H1 (cell line): ENCODE data around the gene SNX25. TPM values are rescaled to one million over a fixed set of nuclear protein-coding genes. Genes with fewer than 3 reads are reported as not detected.

Experiments
- CTCF ChIA-PET: fragments of 300-600 bp; sonication (Branson Sonifier 250); formaldehyde crosslinking; loops from one replicate; lab custom pipeline; 2021; ENCODE audit not compliant: partially characterized antibody; lab: Charles Lee
- POLR2A ChIA-PET: fragments of 300-600 bp; sonication (Branson Sonifier 250); formaldehyde crosslinking; loops from one replicate; lab custom pipeline; 2021; ENCODE audit warnings: inconsistent platforms; ENCODE audit not compliant: partially characterized antibody; lab: Charles Lee
- DNase-seq, 2 experiments: peaks; one replicate each; pipeline versions ENCODE4 v3.0.0 to v3.0.0-alpha.2; 2010 to 2022; ENCODE audit warnings: low spot score in 2 of 2, low read depth in 1 of 2, mixed read lengths in 1 of 2
- FAIRE-seq: peaks from 2 replicates; lab custom pipeline; 2011; peaks lifted over from hg19 to GRCh38; lab: Jason Lieb, UNC
- H2AFZ ChIP-seq: 2 replicates; pipeline ENCODE4 v1.8.1; 2012; ENCODE audit warnings: low read length, inconsistent platforms
- H2AK5ac ChIP-seq: 2 replicates; pipeline ENCODE4 v1.6.1; 2013; ENCODE audit warnings: low read depth, low read length
- H2BK120ac ChIP-seq: replicated peaks from 2 replicates; pipeline ENCODE3; 2013; ENCODE audit warnings: low read depth, low read length, inconsistent platforms
- H2BK12ac ChIP-seq: 2 replicates; pipeline ENCODE4 v1.6.1; 2013; ENCODE audit warnings: low read depth, low read length
- H2BK15ac ChIP-seq: 2 replicates; pipeline ENCODE4 v1.6.1; 2013; ENCODE audit warnings: low read length
- H2BK20ac ChIP-seq: 2 replicates; pipeline ENCODE4 v1.6.1; 2013; ENCODE audit warnings: low read length
- H2BK5ac ChIP-seq: 2 replicates; pipeline ENCODE4 v1.6.1; 2013; ENCODE audit warnings: low read depth, low read length
- H3K14ac ChIP-seq: 2 replicates; pipeline ENCODE4 v1.6.1; 2013; ENCODE audit warnings: inconsistent platforms; ENCODE audit not compliant: insufficient read length
- H3K18ac ChIP-seq: 2 replicates; pipeline ENCODE4 v1.6.1; 2013; ENCODE audit warnings: low read length; ENCODE audit errors: extremely low read depth
- H3K23ac ChIP-seq: 2 replicates; pipeline ENCODE4 v1.6.1; 2013; ENCODE audit warnings: inconsistent platforms; ENCODE audit not compliant: insufficient read length
- H3K23me2 ChIP-seq: 2 replicates; pipeline ENCODE4 v1.6.1; 2013; ENCODE audit warnings: low read depth, low read length
- H3K27ac ChIP-seq: 2 replicates; pipeline ENCODE4 v1.6.1; 2011; ENCODE audit warnings: low read depth, low read length, inconsistent platforms
- H3K27me3 ChIP-seq, 4 experiments: replicated peaks in 1 of 4; 1 replicate in 1 of 4; 2 replicates in 3 of 4; pipeline versions ENCODE4 v1.6.1 to v1.8.1; 2011 to 2013; ENCODE audit warnings: low read length in 3 of 4, mild to moderate bottlenecking in 3 of 4, inconsistent platforms in 2 of 4, mixed read lengths in 2 of 4, moderate library complexity in 1 of 4; ENCODE audit not compliant: control insufficient read depth in 3 of 4, insufficient read depth in 3 of 4; ENCODE audit errors: extremely low read depth in 1 of 4
- H3K36me3 ChIP-seq, 4 experiments: 2 replicates each; pipeline versions ENCODE4 v1.6.1 to v1.8.1; 2011 to 2013; ENCODE audit warnings: mild to moderate bottlenecking in 4 of 4, low read length in 3 of 4, moderate library complexity in 2 of 4, control low read depth in 1 of 4, inconsistent platforms in 1 of 4; ENCODE audit not compliant: insufficient read depth in 4 of 4, control insufficient read depth in 2 of 4
- H3K4ac ChIP-seq: replicated peaks from 2 replicates; pipeline ENCODE3; 2013; ENCODE audit warnings: low read length, low read depth, mixed read lengths, inconsistent platforms; ENCODE audit not compliant: insufficient read length
- H3K4me1 ChIP-seq, 4 experiments: replicated peaks in 1 of 4; 1 replicate in 1 of 4; 2 replicates in 3 of 4; pipeline versions ENCODE4 v1.6.1 to v1.8.1; 2011 to 2013; ENCODE audit warnings: low read length in 3 of 4, inconsistent platforms in 2 of 4, mixed read lengths in 1 of 4; ENCODE audit not compliant: insufficient read depth in 4 of 4, control insufficient read depth in 3 of 4
- H3K4me2 ChIP-seq, 2 experiments: 2 replicates each; pipeline versions ENCODE4 v1.6.1 to v1.8.1; 2011 to 2013; ENCODE audit warnings: low read depth in 2 of 2, low read length in 2 of 2, control low read depth in 1 of 2, inconsistent platforms in 1 of 2, mild to moderate bottlenecking in 1 of 2; ENCODE audit not compliant: insufficient read depth in 1 of 2
- H3K4me3 ChIP-seq, 4 experiments: fragments of 200-600, 300-600 bp in 1 of 4; sonication (generic), shearing (Covaris generic), sonication (Bioruptor Twin) in 1 of 4; 2 replicates each; pipeline versions ENCODE4 v1.5.1 to v1.8.1; 2011 to 2016; ENCODE audit warnings: low read length in 4 of 4, low read depth in 3 of 4, control low read depth in 2 of 4, inconsistent platforms in 2 of 4, mild to moderate bottlenecking in 2 of 4, mixed read lengths in 1 of 4, moderate library complexity in 1 of 4; ENCODE audit not compliant: insufficient read depth in 2 of 4; ENCODE audit errors: extremely low read depth in 1 of 4
- H3K56ac ChIP-seq: replicated peaks from 2 replicates; pipeline ENCODE3; 2013; ENCODE audit warnings: low read depth, mild to moderate bottlenecking, mixed read lengths, low read length, inconsistent platforms; ENCODE audit not compliant: insufficient read length
- H3K79me1 ChIP-seq: 2 replicates; pipeline ENCODE4 v1.6.1; 2013; ENCODE audit warnings: low read depth, low read length, control low read depth
- H3K79me2 ChIP-seq, 2 experiments: 2 replicates each; pipeline versions ENCODE4 v1.6.1 to v1.8.1; 2012 to 2013; ENCODE audit warnings: low read length in 2 of 2, mild to moderate bottlenecking in 2 of 2, inconsistent platforms in 1 of 2; ENCODE audit not compliant: insufficient read depth in 2 of 2, control insufficient read depth in 1 of 2
- H3K9ac ChIP-seq, 4 experiments: replicated peaks in 1 of 4; 1 replicate in 1 of 4; 2 replicates in 3 of 4; pipeline versions ENCODE4 v1.6.1 to v1.8.1; 2011 to 2013; ENCODE audit warnings: low read depth in 3 of 4, low read length in 3 of 4, control low read depth in 2 of 4, mild to moderate bottlenecking in 2 of 4, moderate library complexity in 2 of 4, inconsistent platforms in 1 of 4; ENCODE audit errors: extremely low read depth in 1 of 4
- H3K9me3 ChIP-seq, 2 experiments: 2 replicates each; pipeline versions ENCODE4 v1.6.1 to v1.8.1; 2012 to 2013; ENCODE audit warnings: mild to moderate bottlenecking in 2 of 2, moderate library complexity in 2 of 2, control low read depth in 1 of 2, inconsistent platforms in 1 of 2, low read depth in 1 of 2, low read length in 1 of 2, mixed read lengths in 1 of 2; ENCODE audit not compliant: insufficient read depth in 2 of 2
- H4K20me1 ChIP-seq, 2 experiments: replicated peaks in 1 of 2; 2 replicates each; pipeline versions ENCODE3 to v1.8.1; 2011 to 2013; ENCODE audit warnings: inconsistent platforms in 2 of 2, low read length in 2 of 2, mild to moderate bottlenecking in 1 of 2; ENCODE audit not compliant: insufficient read depth in 2 of 2, control insufficient read depth in 1 of 2
- H4K5ac ChIP-seq: 2 replicates; pipeline ENCODE4 v1.6.1; 2013; ENCODE audit warnings: low read length, low read depth, mixed read lengths, inconsistent platforms; ENCODE audit not compliant: insufficient read length
- H4K8ac ChIP-seq: 2 replicates; pipeline ENCODE4 v1.8.0; 2013; ENCODE audit warnings: mild to moderate bottlenecking, moderate library complexity, low read length, inconsistent platforms; ENCODE audit not compliant: insufficient read depth; ENCODE audit errors: extremely low read depth
- H4K91ac ChIP-seq: replicated peaks from 2 replicates; pipeline ENCODE3; 2013; ENCODE audit warnings: low read length, mixed read lengths, inconsistent platforms; ENCODE audit not compliant: insufficient read length
- BCL11A ChIP-seq, 2 experiments: IDR thresholded peaks; one replicate each; pipeline ENCODE4 v1.6.1; 2011; ENCODE audit warnings: low read depth in 2 of 2, low read length in 2 of 2, mild to moderate bottlenecking in 2 of 2
- BRCA1 ChIP-seq: IDR thresholded peaks from 2 replicates; pipeline ENCODE4 v1.6.1; 2012; ENCODE audit warnings: low read depth, low read length, improper control_type of control experiment
- CBX5 ChIP-seq: fragments of 300-800, 300-1000 bp; sonication (generic); IDR thresholded peaks from 2 replicates; pipeline ENCODE4 v1.7.1; 2016; ENCODE audit warnings: antibody characterized with exemption, low read length, low read depth
- CHD1 ChIP-seq: IDR thresholded peaks from 2 replicates; pipeline ENCODE4 v1.6.1; 2012; ENCODE audit warnings: low read depth, low read length, improper control_type of control experiment
- CHD2 ChIP-seq: IDR thresholded peaks from 2 replicates; pipeline ENCODE4 v1.6.1; 2012; ENCODE audit warnings: low read length, improper control_type of control experiment
- CTBP2 ChIP-seq: IDR thresholded peaks from 2 replicates; pipeline ENCODE4 v1.7.0; 2011; ENCODE audit warnings: borderline replicate concordance, mild to moderate bottlenecking, moderate library complexity, mixed read lengths, low read length; ENCODE audit not compliant: insufficient read depth, insufficient read length
- GABPA ChIP-seq: IDR thresholded peaks from 2 replicates; pipeline ENCODE4 v1.6.1; 2011; ENCODE audit warnings: mild to moderate bottlenecking, low read length, moderate library complexity, borderline replicate concordance; ENCODE audit not compliant: insufficient read depth
- JUND ChIP-seq: IDR thresholded peaks from 2 replicates; pipeline ENCODE4 v1.6.1; 2011; ENCODE audit warnings: mild to moderate bottlenecking, improper control_type of control experiment, low read length
- POU5F1 ChIP-seq: IDR thresholded peaks from 2 replicates; pipeline ENCODE4 v1.6.1; 2011; ENCODE audit warnings: low read depth, mild to moderate bottlenecking, low read length, moderate library complexity
- SIRT6 ChIP-seq: IDR thresholded peaks from one replicate; pipeline ENCODE4 v1.7.1; 2012; ENCODE audit warnings: low read length, inconsistent platforms
- SP1 ChIP-seq: IDR thresholded peaks from 2 replicates; pipeline ENCODE4 v1.6.1; 2011; ENCODE audit warnings: low read depth, low read length
- TAF1 ChIP-seq: IDR thresholded peaks from 2 replicates; pipeline ENCODE4 v1.6.1; 2011; ENCODE audit warnings: mild to moderate bottlenecking, low read depth, low read length
- TAF7 ChIP-seq: optimal IDR thresholded peaks from 2 replicates; pipeline ENCODE3; 2011; ENCODE audit warnings: low read depth, mild to moderate bottlenecking, inconsistent platforms, low read length, moderate library complexity, borderline replicate concordance
- TBP ChIP-seq: IDR thresholded peaks from 2 replicates; pipeline ENCODE4 v1.6.1; 2011; ENCODE audit warnings: low read depth, low read length, improper control_type of control experiment
- TEAD4 ChIP-seq: IDR thresholded peaks from 2 replicates; pipeline ENCODE4 v1.6.1; 2012; ENCODE audit warnings: low read depth, low read length, inconsistent platforms, mixed read lengths
- ZNF274 ChIP-seq: IDR thresholded peaks from 2 replicates; pipeline ENCODE4 v1.7.0; 2012; ENCODE audit warnings: low read length, borderline replicate concordance; ENCODE audit errors: extremely low read depth
- WGBS, 2 experiments: shearing (Covaris generic) in 1 of 2; methylation state at CpG; one replicate each; pipeline versions ENCODE4 v1.1.6 to v1.1.7; 2013 to 2015; ENCODE audit warnings: low lambda C conversion rate in 2 of 2, mixed read lengths in 2 of 2, inconsistent platforms in 1 of 2, low coverage in 1 of 2, missing lambda C conversion rate in 1 of 2; ENCODE audit not compliant: insufficient replicate concordance in 2 of 2, insufficient coverage in 1 of 2, insufficient read length in 1 of 2; ENCODE audit errors: extremely low coverage in 1 of 2, missing lambda C conversion rate in 1 of 2; 5-methylcytosine and 5-hydroxymethylcytosine counted together
- polyA plus RNA-seq, 7 experiments: library from polyadenylated mRNA; depleted of rRNA in 3 of 7; stranded (reverse) in 5 of 7; unstranded in 2 of 7; fragments of >200 nt in 5 of 7; fragments of 200-250 nt in 2 of 7; gene quantifications; 1 replicate in 5 of 7; 2 replicates in 1 of 7; 4 replicates in 1 of 7; pipeline versions ENCODE4 v1.2.1 to v1.2.3, GENCODE V29; 2011 to 2013; ENCODE audit warnings: missing spikeins in 2 of 7, mixed read lengths in 2 of 7
- total RNA-seq: library from RNA; stranded (reverse); fragmentation: NEBNext Ultra II Directional; extraction: Animal tissue kit (Norgen Biotek cat#: 25700); gene quantifications from 2 replicates; pipeline ENCODE4 v1.2.1, GENCODE V29; 2021

The SNX25 gene
- total and polyA plus RNA-seq, 2 of the 8 experiments (the other 6 are each of a cell fraction or from before 2014, with no cell fraction given): 5.4 to 19.9 TPM

GRCh38 chr4:185179488-185179887, 29.9 kb upstream of the SNX25 start:
- H3K56ac ChIP-seq: no peak overlapping the region
- no peaks in the 10 kb centered on the region for H3K9me3 ChIP-seq
- H4K8ac ChIP-seq: no peak overlapping the region
- no peak overlapping the region for H2BK20ac ChIP-seq
- FAIRE-seq (no peak), DNase-seq (no peak)
- no peak overlapping the region for H4K5ac ChIP-seq
- H3K4me1 ChIP-seq: peaks cover 4 to 10% (median 6%) of the 10 kb centered on the region in 4 experiments; a peak in 5 of 7 replicates
- no peak overlapping the region for H3K14ac ChIP-seq
- no peak overlapping the region for H3K18ac ChIP-seq
- POLR2A ChIA-PET: no interaction called here
- H2BK5ac ChIP-seq: no peak overlapping the region
- CTCF ChIA-PET: no interaction called here
- 88% methylated on average over 3 of the region's 3 CpGs; no CpG with 5 or more reads in 1 of the 2 experiments for WGBS, 2 experiments
- H2BK12ac ChIP-seq: no peak overlapping the region
- 0 out of 2 replicates have a peak overlapping the region, but pooled peaks have one; percentile 60 for H2AK5ac ChIP-seq
- H3K23ac ChIP-seq: no peak overlapping the region
- H2AFZ ChIP-seq: no peak overlapping the region
- H3K79me2 ChIP-seq: peaks cover 0 to 2% of the 10 kb centered on the region in 2 experiments; a peak in 1 of 4 replicates
- H3K36me3 ChIP-seq: peaks cover 0 to 10% (median 0%) of the 10 kb centered on the region in 4 experiments; a peak in 2 of 8 replicates
- no peak overlapping the region for H3K27ac ChIP-seq
- no peak overlapping the region for H4K91ac ChIP-seq
- no peak overlapping the region for H2BK15ac ChIP-seq
- H3K9ac ChIP-seq: no peak overlapping the region
- no peaks in the 10 kb centered on the region for H3K27me3 ChIP-seq
- H3K79me1 ChIP-seq: no peaks in the 10 kb centered on the region
- H3K4me3 ChIP-seq: no peak overlapping the region
- H4K20me1 ChIP-seq: peaks cover 0 to 3% of the 10 kb centered on the region in 2 experiments
- H3K23me2 ChIP-seq: no peaks in the 10 kb centered on the region
- H2BK120ac ChIP-seq: no peak overlapping the region
- H3K4ac ChIP-seq: no peak overlapping the region
- no peak overlapping the region for H3K4me2 ChIP-seq
- no peak for TF ChIP-seq TBP
- TF ChIP-seq CTBP2: no peak
- TF ChIP-seq BRCA1: no peak
- no peak for TF ChIP-seq TAF1
- TF ChIP-seq GABPA: no peak
- no peak for TF ChIP-seq SIRT6
- TF ChIP-seq JUND: no peak
- TF ChIP-seq BCL11A (IDR thresholded peaks at IDR 0.05; ENCODE audit: low read depth in 2 of 2, low read length in 2 of 2): no peak
- no peak for TF ChIP-seq CHD1
- TF ChIP-seq CHD2: no peak
- TF ChIP-seq TAF7: no peak
- no peak for TF ChIP-seq TEAD4
- TF ChIP-seq POU5F1: no peak
- TF ChIP-seq CBX5: no peak
- TF ChIP-seq SP1: no peak
- no peak for TF ChIP-seq ZNF274
